Heart left ventricle (tissue), 16 donors: ENCODE measurements around the gene KIF1A. TPM values are rescaled to one million over a fixed set of nuclear protein-coding genes. Genes with fewer than 3 reads are reported as not detected.
A peak's percentile ranks its signal among the peaks of the same experiment; 100 is the strongest.

Experiments
- ATAC-seq, 4 donors: fragments of 200-7000 bp; cut with Tn5 transposase; one replicate each; pipeline ENCODE4 v1.9.1; 2020 to 2022; ENCODE audit warnings: moderate library complexity in 4 of 4, mild to moderate bottlenecking in 3 of 4, moderate number of reproducible peaks in 1 of 4
- DNase-seq, 5 donors: peaks; one replicate each; pipeline ENCODE4 v3.0.0-alpha.2; 2020
- H3K27ac ChIP-seq, 12 donors: fragments of 200-600 bp; sonication (generic) in 4 of 12; one replicate each; pipeline versions ENCODE4 v1.5.0 to v1.8.0; 2016 to 2022; ENCODE audit warnings: mild to moderate bottlenecking in 2 of 12
- H3K27me3 ChIP-seq, 9 donors: fragments of 200-600 bp; sonication (generic) in 2 of 9; one replicate each; pipeline versions ENCODE4 v1.5.1 to v1.8.0; 2016 to 2022; ENCODE audit warnings: mild to moderate bottlenecking in 3 of 9
- H3K36me3 ChIP-seq, 9 donors: fragments of 200-600 bp; sonication (generic) in 2 of 9; one replicate each; pipeline versions ENCODE4 v1.5.0 to v1.8.0; 2018 to 2022; ENCODE audit warnings: mild to moderate bottlenecking in 2 of 9
- H3K4me1 ChIP-seq, 12 donors: fragments of 200-600 bp; sonication (generic) in 4 of 12; one replicate each; pipeline versions ENCODE4 v1.5.0 to v1.8.0; 2016 to 2022; ENCODE audit warnings: mild to moderate bottlenecking in 3 of 12
- H3K4me3 ChIP-seq, 12 donors: fragments of 200-600 bp; sonication (generic) in 4 of 12; one replicate each; pipeline versions ENCODE4 v1.5.0 to v1.8.0; 2017 to 2022; ENCODE audit warnings: mild to moderate bottlenecking in 9 of 12, moderate library complexity in 4 of 12
- H3K9me3 ChIP-seq, 12 donors: fragments of 200-600 bp; sonication (generic) in 4 of 12; one replicate each; pipeline versions ENCODE4 v1.5.0 to v1.8.0; 2016 to 2022; ENCODE audit warnings: mild to moderate bottlenecking in 1 of 12
- CTCF ChIP-seq, 12 donors: fragments of 200-600 bp; sonication (generic) in 4 of 12; IDR thresholded peaks; one replicate each; pipeline versions ENCODE4 v1.5.0 to v1.8.0; 2018 to 2022; ENCODE audit warnings: antibody characterized with exemption in 12 of 12, mild to moderate bottlenecking in 5 of 12
- POLR2A ChIP-seq, 2 donors: fragments of 450-650 bp; IDR thresholded peaks; one replicate each; pipeline ENCODE4 v1.6.1; 2017; ENCODE audit warnings: antibody characterized with exemption in 2 of 2, mild to moderate bottlenecking in 2 of 2, moderate library complexity in 2 of 2
- WGBS, 4 donors: extraction: QIAGEN DNeasy Blood & Tissue Kit in 2 of 4; methylation state at CpG; one replicate each; pipeline versions ENCODE4 v1.1.5 to v1.1.7; 2013 to 2018; 5-methylcytosine and 5-hydroxymethylcytosine counted together
- intact Hi-C, 10 donors: fragments of 100-400 bp; cut with DNase I; formaldehyde crosslinking; loops; one replicate each; pipeline versions ENCODE4 v1.11.1 to v1.14.2; 2022
- polyA plus RNA-seq, 2 donors: library from polyadenylated mRNA; stranded (reverse); fragments of 200-250 nt; gene quantifications; one replicate each; pipeline ENCODE4 v1.2.3, GENCODE V29; 2013
- total RNA-seq, 9 donors: library from RNA; depleted of rRNA in 2 of 9; stranded (reverse); fragments of >200 nt in 2 of 9; fragmentation: NEBNext Ultra II Directional in 3 of 9; extraction: Animal tissue kit (Norgen Biotek cat#: 25700) in 3 of 9; gene quantifications; one replicate each; pipeline versions ENCODE4 v1.1.0 to v1.2.4, GENCODE V29; 2016 to 2023
- donor health status: ischemic (EF 13 %, LVEDD 7.1; RV severe dilation, severe dysfunction).
- donor health status: healthy with polysubstance abuse.
- donor health status: DM: no; HTN: yes; CAD: no.
- donor health status: DM: no; HTN: no; CAD: no.
- donor health status: ischemic (EF 25% LVEDD 6.9; RV normal size, moderate dysfunction).
- donor health status: ischemic (EF 25% LVEDD 5.7; RV mildly dilated, moderate dysfunction).
- donor health status: healthy.
- donor health status: DM: yes; HTN: yes; CAD: no.
- donor health status: ischemic (EF 35%, LVEDD 5.7; RV mildly dilated, moderate dysfunction).
- donor health status: nonischemic (EF 11% LVEDD 7.7; RV severe dilation, severe dysfunction).
- donor health status: DM: yes; HTN: yes; CAD: no.
- donor health status: PGD.
- donor health status: ischemic (EF 29% LVEDD 5.4; RV normal size, mild dysfunction).
- donor health status: nonischemic (EF 23%, LVEDD 6.1; RV moderate dilation, normal function).

Gene KIF1A
- total and polyA plus RNA-seq, 11 donors = 0.76 to 25.8 (median 2.7) TPM

GRCh38 chr2:240831594-240832204 is 11.7 kb upstream of the KIF1A start:
- peaks cover 0 to 15% (median 8%) of the 10 kb centered on the region in 12 donors for H3K4me1 ChIP-seq
- H3K9me3 ChIP-seq = no peaks in the 10 kb centered on the region
- ATAC-seq (no peak), DNase-seq (peak in 1 of 5 donors; percentile 25)
- TF ChIP-seq CTCF (IDR thresholded peaks at IDR 0.05) (no peak), POLR2A (IDR thresholded peaks at IDR 0.05) (no peak)
- WGBS, 4 donors = 9 to 10% (median 9%) methylated on average over 27 of the region's 27 CpGs
- H3K27me3 ChIP-seq = peaks cover 0 to 46% (median 13%) of the 10 kb centered on the region in 9 donors
- no peaks in the 10 kb centered on the region for H3K36me3 ChIP-seq
- H3K27ac ChIP-seq = no peak overlapping the region
- intact Hi-C loops = loop anchor here in 2 of 10 donors (10.0 kb wide), 1 partner anchor 317 kb away; no protein-coding TSS in a partner anchor
- H3K4me3 ChIP-seq = peak overlapping the region in 10 of 12 donors; percentile 20 to 52 (median 40)

GRCh38 chr2:240825476-240825875 is 5.5 kb upstream of the KIF1A start:
- Histone ChIP-seq H3K4me1 (peaks cover 0 to 8% (median 0%) of the 10 kb centered on the region in 12 donors), H3K4me3 (no peak overlapping the region), H3K27me3 (peaks cover 14 to 100% (median 60%) of the 10 kb centered on the region in 9 donors), H3K27ac (no peak overlapping the region), H3K9me3 (peaks cover 0 to 6% (median 0%) of the 10 kb centered on the region in 12 donors), H3K36me3 (no peaks in the 10 kb centered on the region)
- TF ChIP-seq POLR2A (IDR thresholded peaks at IDR 0.05) (no peak), CTCF (IDR thresholded peaks at IDR 0.05) (no peak)
- no peak for ATAC-seq
- 79 to 86% (median 82%) methylated on average over 4 of the region's 4 CpGs for WGBS, 4 donors
- DNase-seq = peak in 1 of 5 donors; percentile 8
- intact Hi-C loops = no loop called here

GRCh38 chr2:240823449-240824336 is 3.7 kb upstream of the KIF1A start:
- intact Hi-C loops = no loop called here
- no peak overlapping the region for H3K4me3 ChIP-seq
- ATAC-seq (no peak), DNase-seq (no peak)
- peaks cover 0 to 26% (median 7%) of the 10 kb centered on the region in 12 donors for H3K4me1 ChIP-seq
- WGBS, 4 donors = 73 to 82% (median 76%) methylated on average over 14 to 15 of the region's 15 CpGs
- TF ChIP-seq POLR2A (IDR thresholded peaks at IDR 0.05) (no peak), CTCF (IDR thresholded peaks at IDR 0.05) (no peak)
- H3K27ac ChIP-seq = no peak overlapping the region
- H3K27me3 ChIP-seq = peaks cover 30 to 98% (median 69%) of the 10 kb centered on the region in 9 donors
- H3K36me3 ChIP-seq = no peaks in the 10 kb centered on the region
- peaks cover 0 to 6% (median 0%) of the 10 kb centered on the region in 12 donors for H3K9me3 ChIP-seq

- DNase-seq (no peak), ATAC-seq (no peak)
- peaks cover 33 to 95% (median 72%) of the 10 kb centered on the region in 9 donors for H3K27me3 ChIP-seq
These were observed 2.3 kb upstream of the KIF1A start for GRCh38 chr2:240822280-240822847.

More at GRCh38 chr2:240822280-240822847, 2.3 kb upstream of the KIF1A start:
- intact Hi-C loops = no loop called here
- no peak overlapping the region for H3K27ac ChIP-seq
- H3K36me3 ChIP-seq = no peaks in the 10 kb centered on the region
- no peak overlapping the region for H3K4me3 ChIP-seq
- TF ChIP-seq POLR2A (IDR thresholded peaks at IDR 0.05) = no peak
- TF ChIP-seq CTCF (IDR thresholded peaks at IDR 0.05) = no peak
- H3K9me3 ChIP-seq = peaks cover 0 to 6% (median 0%) of the 10 kb centered on the region in 12 donors
- WGBS, 4 donors = 64 to 79% (median 71%) methylated on average over 4 of the region's 4 CpGs
- H3K4me1 ChIP-seq = peaks cover 0 to 29% (median 7%) of the 10 kb centered on the region in 12 donors
